Measurements from ENCODE around the gene THSD7B. TPM values are rescaled to one million over a fixed set of nuclear protein-coding genes. Genes with fewer than 3 reads are reported as not detected.
"Not testable (repeated sequence)": the region's sequence is repeated elsewhere in the genome, so short reads cannot be mapped to it uniquely, and the experiment has no call there.

Gene THSD7B, protein sequence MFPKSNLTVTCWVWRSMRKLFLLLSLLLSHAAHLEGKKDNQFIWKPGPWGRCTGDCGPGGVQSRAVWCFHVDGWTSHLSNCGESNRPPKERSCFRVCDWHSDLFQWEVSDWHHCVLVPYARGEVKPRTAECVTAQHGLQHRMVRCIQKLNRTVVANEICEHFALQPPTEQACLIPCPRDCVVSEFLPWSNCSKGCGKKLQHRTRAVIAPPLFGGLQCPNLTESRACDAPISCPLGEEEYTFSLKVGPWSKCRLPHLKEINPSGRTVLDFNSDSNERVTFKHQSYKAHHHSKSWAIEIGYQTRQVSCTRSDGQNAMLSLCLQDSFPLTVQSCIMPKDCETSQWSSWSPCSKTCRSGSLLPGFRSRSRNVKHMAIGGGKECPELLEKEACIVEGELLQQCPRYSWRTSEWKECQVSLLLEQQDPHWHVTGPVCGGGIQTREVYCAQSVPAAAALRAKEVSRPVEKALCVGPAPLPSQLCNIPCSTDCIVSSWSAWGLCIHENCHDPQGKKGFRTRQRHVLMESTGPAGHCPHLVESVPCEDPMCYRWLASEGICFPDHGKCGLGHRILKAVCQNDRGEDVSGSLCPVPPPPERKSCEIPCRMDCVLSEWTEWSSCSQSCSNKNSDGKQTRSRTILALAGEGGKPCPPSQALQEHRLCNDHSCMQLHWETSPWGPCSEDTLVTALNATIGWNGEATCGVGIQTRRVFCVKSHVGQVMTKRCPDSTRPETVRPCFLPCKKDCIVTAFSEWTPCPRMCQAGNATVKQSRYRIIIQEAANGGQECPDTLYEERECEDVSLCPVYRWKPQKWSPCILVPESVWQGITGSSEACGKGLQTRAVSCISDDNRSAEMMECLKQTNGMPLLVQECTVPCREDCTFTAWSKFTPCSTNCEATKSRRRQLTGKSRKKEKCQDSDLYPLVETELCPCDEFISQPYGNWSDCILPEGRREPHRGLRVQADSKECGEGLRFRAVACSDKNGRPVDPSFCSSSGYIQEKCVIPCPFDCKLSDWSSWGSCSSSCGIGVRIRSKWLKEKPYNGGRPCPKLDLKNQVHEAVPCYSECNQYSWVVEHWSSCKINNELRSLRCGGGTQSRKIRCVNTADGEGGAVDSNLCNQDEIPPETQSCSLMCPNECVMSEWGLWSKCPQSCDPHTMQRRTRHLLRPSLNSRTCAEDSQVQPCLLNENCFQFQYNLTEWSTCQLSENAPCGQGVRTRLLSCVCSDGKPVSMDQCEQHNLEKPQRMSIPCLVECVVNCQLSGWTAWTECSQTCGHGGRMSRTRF (N-terminal part only)
- under 1 TPM in 1 of 2 donors, not detected in 1; 0.14 TPM for total RNA-seq
- long read RNA-seq: 0 reads

GRCh38 chr2:136765256-136766072 lies at the start of gene THSD7B:
Gene THSD7B, plus strand, starts transcription at chr2:136765545. Its CDS starts 116,634 bp downstream, at chr2:136882179.
- ATAC-seq: no peak

GRCh38 chr2:136718273-136718672 lies 47.1 kb upstream of the THSD7B start:
- DNase-seq (no peak), ATAC-seq (no peak)
- intact Hi-C loops (cut with DNase I, micrococcal nuclease): no loop called here

More at GRCh38 chr2:136765256-136766072, at the start of gene THSD7B:
- no peak for DNase-seq
- intact Hi-C loops (cut with DNase I, micrococcal nuclease): no loop called here

- no peak for DNase-seq
- no peak for ATAC-seq
- intact Hi-C loops (cut with DNase I, micrococcal nuclease): no loop called here
Measured at GRCh38 chr2:136727973-136728699, 37.2 kb upstream of the THSD7B start.

GRCh38 chr2:136736236-136736635 lies 29.1 kb upstream of the THSD7B start:
- intact Hi-C loops (cut with DNase I, micrococcal nuclease): no loop called here
- DNase-seq (no peak), ATAC-seq (no peak)

DNA sequence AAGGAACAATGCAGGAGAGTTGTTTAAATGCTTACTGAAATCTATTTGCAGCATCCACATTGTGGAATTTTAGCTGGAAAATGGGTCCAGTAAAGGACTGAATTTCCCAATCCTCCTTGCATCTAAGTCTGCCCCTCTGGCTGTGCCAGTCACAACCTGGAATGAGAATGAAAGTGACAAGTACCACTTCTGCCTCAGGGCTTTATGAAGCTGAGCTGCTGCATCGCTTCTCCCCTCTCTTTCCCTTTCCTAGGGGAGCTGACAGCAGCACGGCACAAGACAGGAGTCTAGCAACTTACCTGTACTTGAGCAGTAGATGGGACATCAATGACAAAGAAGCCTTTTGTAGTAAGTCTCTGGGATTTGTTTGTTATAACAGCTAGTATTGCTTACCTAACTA lies 27.3 kb upstream of the THSD7B start:
- DNase-seq: no peak
- ATAC-seq: no peak
- intact Hi-C loops (cut with DNase I, micrococcal nuclease): no loop called here

- ATAC-seq: no peak
- DNase-seq: no peak
- intact Hi-C loops (cut with DNase I, micrococcal nuclease): no loop called here
Measured at GRCh38 chr2:136741471-136741870, 23.9 kb upstream of the THSD7B start.

GRCh38 chr2:136750065-136750464 lies 15.3 kb upstream of the THSD7B start:
- DNase-seq (no peak), ATAC-seq (no peak)
- intact Hi-C loops (cut with DNase I, micrococcal nuclease): no loop called here

- no peak for ATAC-seq
- no peak for DNase-seq
- intact Hi-C loops (cut with DNase I, micrococcal nuclease): no loop called here
Measured at GRCh38 chr2:136751406-136751805, 13.9 kb upstream of the THSD7B start.

DNA sequence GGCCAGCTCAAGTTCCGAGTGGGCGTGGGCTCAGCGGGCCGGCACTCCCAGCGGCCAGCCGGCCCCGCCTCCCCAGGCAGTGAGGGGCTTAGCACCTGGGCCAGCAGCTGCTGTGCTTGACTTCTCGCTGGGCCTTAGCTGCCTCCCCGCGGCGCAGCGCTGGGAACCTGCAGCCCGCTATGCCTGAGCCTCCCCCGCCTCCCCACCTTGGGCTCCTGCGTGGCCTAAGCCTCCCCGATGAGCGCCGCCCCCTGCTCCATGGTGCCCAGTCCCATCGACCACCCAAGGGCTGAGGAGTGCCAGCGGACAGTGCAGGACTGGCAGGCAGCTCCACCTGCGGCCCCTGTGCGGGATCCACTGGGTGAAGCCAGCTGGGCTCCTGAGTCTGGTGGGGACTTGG lies 6.8 kb upstream of the THSD7B start:
- intact Hi-C loops (cut with DNase I, micrococcal nuclease); DNase-seq; ATAC-seq: not testable (repeated sequence)

GRCh38 chr2:136764452-136765255 lies 691 bp upstream of the THSD7B start:
- intact Hi-C loops (cut with DNase I, micrococcal nuclease): no loop called here
- ATAC-seq (no peak), DNase-seq (no peak)

DNA sequence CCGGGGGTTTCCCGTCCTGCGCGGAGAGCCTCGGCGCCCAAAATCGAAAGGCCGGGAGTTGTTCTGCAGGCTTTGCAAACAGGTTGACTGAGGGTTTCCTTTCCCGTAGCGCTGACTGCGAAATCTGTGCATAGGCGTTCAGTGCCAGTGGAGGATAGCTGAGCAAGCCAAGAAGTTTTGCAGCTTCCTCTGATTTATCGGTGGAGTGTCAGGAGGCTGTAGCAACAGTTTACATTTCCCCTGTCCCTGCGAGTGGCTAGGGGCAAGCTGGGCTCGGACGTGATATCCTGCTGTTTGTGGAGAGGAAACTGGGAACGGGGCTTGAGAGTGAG lies 694 bp downstream of the THSD7B start:
- ATAC-seq (no peak), DNase-seq (no peak)
- intact Hi-C loops (cut with DNase I, micrococcal nuclease): no loop called here

GRCh38 chr2:136767030-136767429 lies 1.7 kb downstream of the THSD7B start:
- DNase-seq: no peak
- intact Hi-C loops (cut with DNase I, micrococcal nuclease): no loop called here
- no peak for ATAC-seq

- intact Hi-C loops (cut with DNase I, micrococcal nuclease): no loop called here
- ATAC-seq: no peak
- no peak for DNase-seq
Measured at GRCh38 chr2:136769871-136770270, 4.5 kb downstream of the THSD7B start.

GRCh38 chr2:136770384-136770783 lies 5.0 kb downstream of the THSD7B start:
- DNase-seq (no peak), ATAC-seq (no peak)
- intact Hi-C loops (cut with DNase I, micrococcal nuclease): no loop called here

DNA sequence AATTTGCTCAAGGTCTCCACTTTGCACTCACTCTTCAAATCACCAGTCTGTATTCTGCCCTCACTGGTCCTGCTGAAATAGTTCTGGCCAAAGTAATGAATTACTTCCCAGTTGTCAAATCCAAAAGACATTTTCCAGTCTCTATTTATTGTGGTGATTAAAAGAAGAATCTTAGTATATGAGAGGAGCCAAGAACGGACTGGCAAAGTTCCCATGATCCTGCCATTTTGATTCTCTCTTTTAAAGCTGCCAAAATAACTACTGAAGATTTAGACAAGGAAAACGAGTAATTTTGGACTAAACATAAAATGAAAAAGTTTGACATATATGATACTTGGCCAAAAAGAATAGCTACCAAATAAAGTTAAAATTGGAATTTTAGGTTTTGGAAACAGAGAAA lies 12.0 kb downstream of the THSD7B start:
- no peak for DNase-seq
- ATAC-seq: no peak
- intact Hi-C loops (cut with DNase I, micrococcal nuclease): no loop called here

GRCh38 chr2:136783856-136784255 lies 18.5 kb downstream of the THSD7B start:
- no peak for ATAC-seq
- no peak for DNase-seq
- intact Hi-C loops (cut with DNase I, micrococcal nuclease): no loop called here

DNA sequence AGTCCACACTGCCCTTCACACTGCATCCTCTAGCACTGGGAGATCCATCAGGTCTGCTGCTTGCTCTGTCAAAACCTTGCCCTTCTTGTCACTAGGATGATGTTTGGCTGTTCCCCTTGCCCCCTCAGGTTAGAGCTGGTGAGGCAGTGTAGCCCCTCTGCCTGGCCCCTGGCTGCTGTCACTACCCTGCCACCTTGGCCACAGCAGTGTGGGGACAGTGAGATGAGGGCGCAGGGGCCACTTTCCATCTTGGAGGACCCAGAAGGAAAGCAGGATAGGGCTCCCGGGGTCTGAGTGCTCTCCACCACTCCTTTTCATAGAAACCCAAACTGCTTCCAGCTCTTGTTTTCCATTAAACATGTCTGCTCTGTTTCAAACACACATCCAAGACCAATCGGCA lies 19.9 kb downstream of the THSD7B start:
- intact Hi-C loops (cut with DNase I, micrococcal nuclease): no loop called here
- DNase-seq: no peak
- no peak for ATAC-seq
